ENCODE measurements around the gene GP1BA. TPM values are rescaled to one million over a fixed set of nuclear protein-coding genes. Genes with fewer than 3 reads are reported as not detected.

The GP1BA gene
- total RNA-seq, 1 donor from 2014 or later: not detected

DNA sequence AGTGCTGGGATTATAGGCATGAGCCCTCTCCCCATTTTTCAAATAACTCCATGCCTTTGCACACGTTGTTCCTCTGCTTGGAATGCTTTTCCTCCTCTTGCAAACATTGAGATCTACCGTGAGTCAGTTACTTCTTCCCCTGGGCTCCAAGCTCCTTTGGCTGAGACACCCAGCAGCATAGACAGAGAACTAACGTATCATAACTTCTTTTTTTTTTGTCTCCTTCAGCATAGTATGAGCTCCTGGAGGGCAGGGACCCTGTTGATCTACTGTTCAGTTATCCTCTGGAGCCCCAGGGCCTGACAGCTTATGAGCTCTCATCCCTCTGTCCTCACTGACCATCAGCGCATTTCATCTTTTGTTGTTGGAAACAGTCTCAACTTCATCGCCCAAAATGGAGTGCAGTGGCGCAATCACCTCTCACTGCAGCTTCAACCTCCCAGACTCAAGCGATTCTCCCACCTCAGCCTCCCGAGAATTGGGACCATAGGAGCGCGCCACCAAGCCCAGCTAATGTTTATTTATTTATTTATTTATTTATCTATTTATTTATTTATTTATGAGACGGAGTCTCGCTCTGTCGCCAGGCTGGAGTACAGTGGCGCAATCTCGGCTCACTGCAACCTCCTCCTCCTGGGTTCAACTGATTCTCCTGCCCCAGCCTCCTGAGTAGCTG lies 33.4 kb downstream of the GP1BA start:
- no peaks in the 10 kb centered on the region for H3K9me3 Mint-ChIP-seq (ENCODE audit: unreplicated experiment)
- H3K27ac Mint-ChIP-seq (ENCODE audit: unreplicated experiment): no peak overlapping the region
- H3K27me3 Mint-ChIP-seq (ENCODE audit: unreplicated experiment): no peaks in the 10 kb centered on the region
- peaks cover 28% of the 10 kb centered on the region for H3K4me1 Mint-ChIP-seq (ENCODE audit: unreplicated experiment)
- no peak for DNase-seq (ENCODE audit: extremely low spot score, unreplicated experiment)
- H3K36me3 Mint-ChIP-seq (ENCODE audit: unreplicated experiment): peaks cover 19% of the 10 kb centered on the region
- TF ChIP-seq CTCF (IDR thresholded peaks at IDR 0.05): no peak
- peak overlapping the region; percentile 23 for H3K4me3 Mint-ChIP-seq (ENCODE audit: unreplicated experiment)

DNA sequence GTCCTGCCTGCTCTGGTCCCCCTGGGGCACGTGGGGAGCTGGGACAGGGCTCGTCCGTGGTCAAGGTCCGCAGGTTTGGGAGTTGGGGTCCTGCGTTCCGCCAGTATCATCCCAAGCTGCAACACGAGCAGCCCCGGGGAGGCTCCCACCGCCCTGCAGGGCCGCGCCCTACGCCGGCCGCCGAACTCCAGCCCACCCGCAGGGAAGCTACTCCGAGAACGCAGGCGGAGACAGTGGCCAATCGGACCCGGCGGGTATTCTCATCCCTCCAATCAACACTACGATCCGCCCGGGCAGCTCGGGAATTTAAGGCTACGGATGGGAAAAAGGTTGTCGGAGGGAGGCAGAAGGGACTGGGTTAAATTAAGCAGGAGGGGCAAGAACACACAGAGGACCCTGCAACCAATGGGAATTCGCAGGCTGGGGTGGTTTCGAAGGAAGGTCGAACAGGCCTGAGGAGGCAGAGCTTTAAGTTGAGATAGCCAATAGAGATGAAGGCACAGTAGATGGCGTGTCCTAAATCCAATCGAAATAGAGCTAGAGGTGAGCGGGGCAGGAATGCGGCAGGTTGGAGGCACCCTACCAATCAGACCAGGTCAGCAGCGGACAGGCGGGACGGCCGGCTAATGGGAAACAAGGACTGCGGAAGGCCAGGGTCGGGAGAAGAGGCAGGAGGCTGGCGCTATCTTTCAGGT lies 34.9 kb downstream of the GP1BA start:
- H3K4me1 Mint-ChIP-seq (ENCODE audit: unreplicated experiment): peaks cover 35% of the 10 kb centered on the region
- H3K4me3 Mint-ChIP-seq (ENCODE audit: unreplicated experiment): no peak overlapping the region
- no peaks in the 10 kb centered on the region for H3K9me3 Mint-ChIP-seq (ENCODE audit: unreplicated experiment)
- peaks cover 19% of the 10 kb centered on the region for H3K36me3 Mint-ChIP-seq (ENCODE audit: unreplicated experiment)
- peak; percentile 99 for DNase-seq (ENCODE audit: extremely low spot score, unreplicated experiment)
- TF ChIP-seq CTCF (IDR thresholded peaks at IDR 0.05): no peak
- no peak overlapping the region for H3K27ac Mint-ChIP-seq (ENCODE audit: unreplicated experiment)
- no peaks in the 10 kb centered on the region for H3K27me3 Mint-ChIP-seq (ENCODE audit: unreplicated experiment)

DNA sequence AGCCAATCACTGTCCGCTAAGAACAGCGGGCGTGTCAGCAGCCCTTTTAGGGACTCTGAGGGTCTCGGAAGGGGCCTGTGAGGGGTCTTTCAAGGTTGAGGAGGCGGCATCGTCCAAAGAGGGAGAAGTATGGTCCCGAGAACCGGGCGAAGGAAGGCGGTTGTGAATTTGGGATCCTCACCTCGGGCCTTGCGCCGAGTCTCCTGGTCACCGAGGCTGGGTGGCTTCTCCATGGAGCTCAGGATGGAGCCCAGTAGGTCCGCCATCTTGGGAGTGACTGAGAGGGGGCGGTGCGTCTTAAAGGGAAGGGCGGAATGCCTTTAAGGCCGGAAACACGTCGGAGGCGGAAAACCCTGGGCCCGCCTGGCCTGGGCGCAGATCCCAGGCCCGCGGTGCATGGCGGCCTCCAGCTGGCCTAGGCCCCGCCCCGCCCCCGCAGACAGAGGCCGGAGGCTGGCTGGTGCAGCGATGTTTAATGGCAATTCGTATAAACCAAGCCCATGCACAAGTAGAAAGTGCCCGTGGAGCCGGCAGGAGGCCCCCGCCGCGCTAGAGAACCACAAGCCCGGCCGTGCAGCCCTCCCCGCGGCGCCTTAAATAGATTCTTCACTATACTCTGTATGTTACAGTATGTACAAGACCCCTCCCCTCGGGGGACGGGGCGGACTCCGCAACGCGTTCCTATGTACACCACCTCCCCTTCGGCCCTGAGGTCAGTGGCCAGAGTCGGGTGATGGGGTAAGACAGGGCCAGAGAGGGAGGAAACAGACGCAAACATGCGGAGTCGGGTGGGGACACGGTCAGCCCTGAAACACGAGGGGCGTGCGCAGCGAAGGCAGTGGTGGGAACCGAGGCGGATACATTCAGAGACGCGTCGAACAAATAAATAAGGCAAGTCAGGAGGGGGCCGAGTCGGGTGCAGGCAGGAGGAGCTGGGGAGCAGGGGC lies 35.7 kb downstream of the GP1BA start, which contains the start of gene SPAG7:
Gene SPAG7, minus strand, starts transcription at position 279 of the 947 bp plus-strand sequence. Its CDS starts 13 bp downstream, at position 266.
- H3K36me3 Mint-ChIP-seq (ENCODE audit: unreplicated experiment): peaks cover 20% of the 10 kb centered on the region
- no peaks in the 10 kb centered on the region for H3K27me3 Mint-ChIP-seq (ENCODE audit: unreplicated experiment)
- H3K4me3 Mint-ChIP-seq (ENCODE audit: unreplicated experiment): no peak within 1 kb of the TSS
- peak; percentile 21 for TF ChIP-seq CTCF (IDR thresholded peaks at IDR 0.05)
- DNase-seq (ENCODE audit: extremely low spot score, unreplicated experiment): peak; percentile 98
- peaks cover 35% of the 10 kb centered on the region for H3K4me1 Mint-ChIP-seq (ENCODE audit: unreplicated experiment)
- no peak within 1 kb of the TSS for H3K27ac Mint-ChIP-seq (ENCODE audit: unreplicated experiment)
- H3K9me3 Mint-ChIP-seq (ENCODE audit: unreplicated experiment): no peaks in the 10 kb centered on the region

- no peak for DNase-seq (ENCODE audit: extremely low spot score, unreplicated experiment)
- Mint-ChIP-seq H3K36me3 (ENCODE audit: unreplicated experiment) (peaks cover 20% of the 10 kb centered on the region), H3K27me3 (ENCODE audit: unreplicated experiment) (no peaks in the 10 kb centered on the region), H3K4me3 (ENCODE audit: unreplicated experiment) (no peak overlapping the region), H3K27ac (ENCODE audit: unreplicated experiment) (no peak overlapping the region), H3K9me3 (ENCODE audit: unreplicated experiment) (no peaks in the 10 kb centered on the region), H3K4me1 (ENCODE audit: unreplicated experiment) (peaks cover 35% of the 10 kb centered on the region)
- TF ChIP-seq CTCF (IDR thresholded peaks at IDR 0.05): no peak
Measured at GRCh38 chr17:4968486-4969046, 36.5 kb downstream of the GP1BA start.
